Measurements from ENCODE around the gene CMTM7. TPM values are rescaled to one million over a fixed set of nuclear protein-coding genes. Genes with fewer than 3 reads are reported as not detected.

The CMTM7 gene
- total and polyA plus RNA-seq, 9 of the 15 experiments (the other 6 are each of a cell fraction or from before 2014, with no cell fraction given): 0.03 to 1.6 (median 0.42) TPM; not detected in 4

DNA sequence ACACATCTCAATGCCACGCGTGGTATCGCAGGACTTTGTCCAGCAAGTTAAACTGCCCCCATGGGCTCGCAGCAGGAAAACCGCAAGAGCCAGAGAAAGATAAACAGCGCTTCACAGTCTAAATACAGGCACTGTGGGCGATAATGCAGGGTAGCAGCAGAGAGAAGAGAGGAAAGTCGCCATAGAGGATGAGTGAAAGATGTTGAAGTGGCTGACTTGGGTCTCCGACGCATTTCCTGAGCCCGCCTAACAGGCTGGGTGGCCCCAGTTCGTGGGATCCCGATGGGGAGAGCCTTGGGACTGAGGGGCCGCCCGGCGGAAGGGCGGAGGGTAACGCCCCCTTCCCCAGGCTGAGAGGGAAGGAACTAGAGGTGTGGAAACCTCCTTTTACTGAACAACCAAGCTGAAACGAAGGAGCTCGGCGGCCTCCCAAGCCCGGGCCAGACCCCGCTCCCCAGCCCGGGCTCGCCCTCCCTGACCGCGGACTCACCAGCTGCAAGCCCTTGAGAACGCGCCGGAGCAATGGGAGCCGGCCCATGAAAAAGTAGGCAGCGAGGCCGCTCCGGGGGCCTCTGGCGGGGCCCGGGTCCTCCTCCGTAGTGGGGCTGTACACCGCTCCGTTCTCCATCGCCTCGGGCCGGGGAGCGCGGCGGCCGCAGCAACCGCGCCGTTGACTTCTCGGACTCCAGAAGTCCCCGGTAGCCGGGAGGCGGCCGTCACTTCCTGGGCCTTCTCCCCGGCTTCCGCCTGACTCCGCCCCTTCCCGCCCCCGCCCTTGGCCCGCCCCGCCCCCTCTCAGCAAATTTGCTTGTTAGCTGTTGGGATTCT is 110.7 kb downstream of the CMTM7 start, which contains the start of gene CMTM6 (continued):
- TF ChIP-seq NFIX (CRISPR knock-in tag; IDR thresholded peaks at IDR 0.05; ENCODE audit: low read depth) (no peak), LARP7 (IDR thresholded peaks at IDR 0.05) (no peak), TBP (optimal IDR thresholded peaks at IDR 0.05; ENCODE audit: low read depth, low read length) (no peak), BCLAF1 (IDR thresholded peaks at IDR 0.05; ENCODE audit: borderline replicate concordance in 1 of 2, control insufficient read depth in 1 of 2, low read depth in 2 of 2, low read length in 1 of 2) (0 out of 4 replicates have a peak, but pooled peaks of 1 of the 2 experiments have one; percentile 11), SAP30 (IDR thresholded peaks at IDR 0.05; ENCODE audit: borderline replicate concordance, insufficient read depth, low read depth, low read length, poor library complexity, severe bottlenecking) (peak; percentile 72), RBFOX2 (IDR thresholded peaks at IDR 0.05; ENCODE audit: low read depth, low read length) (peak; percentile 88), TRIM24 (IDR thresholded peaks at IDR 0.05) (0 out of 4 replicates have a peak, but pooled peaks of 1 of the 2 experiments have one; percentile 30), CTBP1 (IDR thresholded peaks at IDR 0.05; ENCODE audit: borderline replicate concordance) (peak; percentile 79; the same call in 1 of the 2 replicates), ZNF696 (CRISPR knock-in tag; conservative IDR thresholded peaks at IDR 0.05) (no peak), ELF2 (CRISPR knock-in tag; IDR thresholded peaks at IDR 0.05) (peak; percentile 27; the same call in 1 of the 2 replicates), MAFF (IDR thresholded peaks at IDR 0.05; ENCODE audit: low read length) (no peak), NFATC3 (IDR thresholded peaks at IDR 0.05) (0 out of 2 replicates have a peak, but pooled peaks have one; percentile 15), SNIP1 (IDR thresholded peaks at IDR 0.05; ENCODE audit: low read depth) (peak; percentile 47; the same call in 1 of the 2 replicates), ZNF561 (CRISPR knock-in tag; conservative IDR thresholded peaks at IDR 0.05) (no peak)
- TF ChIP-seq, protein P1, sequence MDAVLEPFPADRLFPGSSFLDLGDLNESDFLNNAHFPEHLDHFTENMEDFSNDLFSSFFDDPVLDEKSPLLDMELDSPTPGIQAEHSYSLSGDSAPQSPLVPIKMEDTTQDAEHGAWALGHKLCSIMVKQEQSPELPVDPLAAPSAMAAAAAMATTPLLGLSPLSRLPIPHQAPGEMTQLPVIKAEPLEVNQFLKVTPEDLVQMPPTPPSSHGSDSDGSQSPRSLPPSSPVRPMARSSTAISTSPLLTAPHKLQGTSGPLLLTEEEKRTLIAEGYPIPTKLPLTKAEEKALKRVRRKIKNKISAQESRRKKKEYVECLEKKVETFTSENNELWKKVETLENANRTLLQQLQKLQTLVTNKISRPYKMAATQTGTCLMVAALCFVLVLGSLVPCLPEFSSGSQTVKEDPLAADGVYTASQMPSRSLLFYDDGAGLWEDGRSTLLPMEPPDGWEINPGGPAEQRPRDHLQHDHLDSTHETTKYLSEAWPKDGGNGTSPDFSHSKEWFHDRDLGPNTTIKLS (IDR thresholded peaks at IDR 0.05; ENCODE audit: borderline replicate concordance, low read depth): peak; percentile 36; the same call in 1 of the 2 replicates
- TF ChIP-seq, protein P2, sequence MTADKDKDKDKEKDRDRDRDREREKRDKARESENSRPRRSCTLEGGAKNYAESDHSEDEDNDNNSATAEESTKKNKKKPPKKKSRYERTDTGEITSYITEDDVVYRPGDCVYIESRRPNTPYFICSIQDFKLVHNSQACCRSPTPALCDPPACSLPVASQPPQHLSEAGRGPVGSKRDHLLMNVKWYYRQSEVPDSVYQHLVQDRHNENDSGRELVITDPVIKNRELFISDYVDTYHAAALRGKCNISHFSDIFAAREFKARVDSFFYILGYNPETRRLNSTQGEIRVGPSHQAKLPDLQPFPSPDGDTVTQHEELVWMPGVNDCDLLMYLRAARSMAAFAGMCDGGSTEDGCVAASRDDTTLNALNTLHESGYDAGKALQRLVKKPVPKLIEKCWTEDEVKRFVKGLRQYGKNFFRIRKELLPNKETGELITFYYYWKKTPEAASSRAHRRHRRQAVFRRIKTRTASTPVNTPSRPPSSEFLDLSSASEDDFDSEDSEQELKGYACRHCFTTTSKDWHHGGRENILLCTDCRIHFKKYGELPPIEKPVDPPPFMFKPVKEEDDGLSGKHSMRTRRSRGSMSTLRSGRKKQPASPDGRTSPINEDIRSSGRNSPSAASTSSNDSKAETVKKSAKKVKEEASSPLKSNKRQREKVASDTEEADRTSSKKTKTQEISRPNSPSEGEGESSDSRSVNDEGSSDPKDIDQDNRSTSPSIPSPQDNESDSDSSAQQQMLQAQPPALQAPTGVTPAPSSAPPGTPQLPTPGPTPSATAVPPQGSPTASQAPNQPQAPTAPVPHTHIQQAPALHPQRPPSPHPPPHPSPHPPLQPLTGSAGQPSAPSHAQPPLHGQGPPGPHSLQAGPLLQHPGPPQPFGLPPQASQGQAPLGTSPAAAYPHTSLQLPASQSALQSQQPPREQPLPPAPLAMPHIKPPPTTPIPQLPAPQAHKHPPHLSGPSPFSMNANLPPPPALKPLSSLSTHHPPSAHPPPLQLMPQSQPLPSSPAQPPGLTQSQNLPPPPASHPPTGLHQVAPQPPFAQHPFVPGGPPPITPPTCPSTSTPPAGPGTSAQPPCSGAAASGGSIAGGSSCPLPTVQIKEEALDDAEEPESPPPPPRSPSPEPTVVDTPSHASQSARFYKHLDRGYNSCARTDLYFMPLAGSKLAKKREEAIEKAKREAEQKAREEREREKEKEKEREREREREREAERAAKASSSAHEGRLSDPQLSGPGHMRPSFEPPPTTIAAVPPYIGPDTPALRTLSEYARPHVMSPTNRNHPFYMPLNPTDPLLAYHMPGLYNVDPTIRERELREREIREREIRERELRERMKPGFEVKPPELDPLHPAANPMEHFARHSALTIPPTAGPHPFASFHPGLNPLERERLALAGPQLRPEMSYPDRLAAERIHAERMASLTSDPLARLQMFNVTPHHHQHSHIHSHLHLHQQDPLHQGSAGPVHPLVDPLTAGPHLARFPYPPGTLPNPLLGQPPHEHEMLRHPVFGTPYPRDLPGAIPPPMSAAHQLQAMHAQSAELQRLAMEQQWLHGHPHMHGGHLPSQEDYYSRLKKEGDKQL (CRISPR knock-in tag; IDR thresholded peaks at IDR 0.05; ENCODE audit: borderline replicate concordance): no peak

Measured in K562 (cell line).